ENCODE measurements around the gene UBASH3B. TPM values are rescaled to one million over a fixed set of nuclear protein-coding genes. Genes with fewer than 3 reads are reported as not detected.
"Not testable (repeated sequence)": the region's sequence is repeated elsewhere in the genome, so short reads cannot be mapped to it uniquely, and the experiment has no call there.

Gene UBASH3B
- total RNA-seq, 2 donors from 2014 or later: 7.0 to 10.6 TPM

DNA sequence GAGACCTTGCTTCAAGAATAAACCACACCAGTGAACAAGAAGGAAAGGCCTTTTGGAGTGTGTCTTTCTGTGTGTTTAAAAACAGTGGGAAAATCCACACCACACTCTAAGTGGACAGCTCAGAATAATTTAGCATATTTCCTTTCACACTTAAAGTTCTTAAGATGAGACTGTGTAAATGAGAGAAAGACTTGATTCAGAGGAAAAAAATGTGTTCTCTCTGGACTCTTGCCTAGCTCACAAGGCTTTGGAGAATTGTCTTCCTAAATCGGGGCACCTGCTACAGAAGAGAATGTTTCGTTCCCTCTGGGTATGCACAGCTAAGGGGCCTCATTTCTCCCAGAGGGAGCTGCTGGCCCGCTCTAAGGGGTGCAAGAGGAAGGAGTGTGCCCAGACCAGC lies 154.3 kb downstream of the UBASH3B start:
- no peaks in the 10 kb centered on the region for H3K27me3 Mint-ChIP-seq
- H3K27ac Mint-ChIP-seq: no peak overlapping the region
- peaks cover 35% of the 10 kb centered on the region for H3K36me3 Mint-ChIP-seq (ENCODE audit: low read depth)
- ATAC-seq (replicated peaks): no peak
- no peaks in the 10 kb centered on the region for H3K9me3 Mint-ChIP-seq
- H3K4me3 Mint-ChIP-seq: no peak overlapping the region
- peaks cover 9% of the 10 kb centered on the region for H3K4me1 Mint-ChIP-seq

DNA sequence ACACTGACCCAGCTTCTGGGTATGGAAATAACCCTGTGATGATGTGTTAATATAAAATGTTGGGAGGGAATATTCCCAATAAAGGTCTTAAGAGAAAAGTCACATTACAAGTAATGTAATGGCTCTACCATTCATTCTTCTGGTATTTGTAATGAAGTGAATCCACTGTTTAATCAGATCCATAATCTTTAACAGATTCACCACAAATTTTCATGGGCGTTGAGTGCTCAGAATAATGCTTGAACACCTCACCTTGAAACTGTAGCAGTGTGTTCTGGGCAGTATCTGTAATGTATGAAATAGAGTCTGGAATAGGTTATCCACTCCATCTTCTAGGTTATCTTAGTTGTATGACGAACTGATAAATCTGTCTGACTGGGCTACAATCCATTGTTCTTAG lies 156.2 kb downstream of the UBASH3B start:
- ATAC-seq (replicated peaks): no peak
- no peaks in the 10 kb centered on the region for H3K9me3 Mint-ChIP-seq
- no peak overlapping the region for H3K4me3 Mint-ChIP-seq
- peaks cover 28% of the 10 kb centered on the region for H3K36me3 Mint-ChIP-seq (ENCODE audit: low read depth)
- no peaks in the 10 kb centered on the region for H3K27me3 Mint-ChIP-seq
- H3K4me1 Mint-ChIP-seq: peaks cover 9% of the 10 kb centered on the region
- no peak overlapping the region for H3K27ac Mint-ChIP-seq

DNA sequence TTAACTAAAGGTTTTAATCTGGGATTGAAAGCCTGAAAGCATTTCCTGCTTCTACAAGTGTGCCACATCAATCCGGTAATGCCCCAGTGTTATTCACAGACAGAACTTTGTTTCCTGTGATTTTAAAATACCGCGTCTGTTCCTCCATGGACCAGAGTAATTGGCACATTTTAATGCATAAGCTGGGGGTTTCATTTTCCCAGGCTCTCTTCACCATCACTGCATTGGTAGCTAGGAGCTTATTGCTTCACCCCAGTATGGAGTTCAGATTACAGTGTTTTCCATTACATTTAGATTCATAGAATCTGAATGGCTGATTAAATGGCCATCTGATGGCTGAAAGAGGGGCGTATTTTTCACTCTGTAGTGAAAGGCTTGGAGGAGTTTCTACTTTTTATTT lies 157.1 kb downstream of the UBASH3B start:
- peaks cover 22% of the 10 kb centered on the region for H3K36me3 Mint-ChIP-seq (ENCODE audit: low read depth)
- no peak overlapping the region for H3K4me3 Mint-ChIP-seq
- no peaks in the 10 kb centered on the region for H3K9me3 Mint-ChIP-seq
- ATAC-seq (replicated peaks): no peak
- H3K27ac Mint-ChIP-seq: no peak overlapping the region
- no peaks in the 10 kb centered on the region for H3K27me3 Mint-ChIP-seq
- H3K4me1 Mint-ChIP-seq: peaks cover 9% of the 10 kb centered on the region

DNA sequence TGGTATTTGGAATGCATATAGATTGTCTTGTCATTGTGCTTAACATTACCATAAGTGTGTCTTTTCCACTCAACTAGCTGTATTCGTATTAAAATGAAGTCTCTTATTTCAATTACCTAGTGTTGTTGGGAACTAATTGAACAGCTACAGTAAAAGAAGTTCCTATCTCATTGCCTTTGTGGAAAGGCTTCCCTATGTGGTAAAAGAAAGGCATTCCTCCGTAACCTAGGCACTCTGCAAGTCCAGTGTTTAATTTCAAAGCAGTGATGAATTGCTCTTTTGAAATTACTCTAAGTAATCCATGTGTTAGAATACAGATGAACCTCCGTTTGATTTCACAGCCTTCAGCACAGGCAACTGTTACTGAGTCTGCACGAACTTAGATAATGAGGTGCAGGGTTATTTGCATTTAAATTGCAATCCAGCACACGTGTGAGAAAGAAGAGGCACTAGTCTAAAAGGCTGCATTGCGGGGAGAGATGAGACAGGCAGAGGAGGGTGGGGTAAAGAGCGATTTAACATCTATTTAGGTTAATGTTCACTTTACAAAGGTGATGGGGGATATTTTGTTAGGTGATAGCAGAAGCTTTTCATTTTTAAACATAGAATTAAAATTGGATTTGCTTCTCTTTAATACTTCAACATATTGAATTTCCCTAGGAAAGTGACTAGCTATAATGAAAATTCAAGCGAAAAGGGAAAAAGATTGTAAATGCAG lies 157.8 kb downstream of the UBASH3B start:
- Mint-ChIP-seq H3K36me3 (ENCODE audit: low read depth) (peaks cover 22% of the 10 kb centered on the region), H3K4me1 (peaks cover 5% of the 10 kb centered on the region), H3K27me3 (no peaks in the 10 kb centered on the region)

DNA sequence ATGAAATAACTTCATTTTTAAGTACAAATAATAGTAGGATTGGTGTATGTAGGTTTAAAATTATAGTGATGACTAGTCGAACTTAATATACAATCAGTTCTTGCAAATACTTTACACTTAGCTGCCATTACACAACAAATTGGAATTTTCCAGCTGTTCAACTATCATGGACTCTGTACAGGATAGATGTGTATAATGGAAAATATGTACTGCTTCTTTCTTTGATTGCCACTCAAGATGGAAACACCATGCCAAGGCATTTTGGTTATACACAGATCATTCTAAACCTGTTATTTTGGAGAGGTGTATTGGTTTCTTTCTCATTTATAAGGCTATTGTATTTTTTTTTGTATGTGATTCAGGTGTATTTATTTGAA lies 158.4 kb downstream of the UBASH3B start:
- H3K27me3 Mint-ChIP-seq: no peaks in the 10 kb centered on the region
- no peak overlapping the region for H3K27ac Mint-ChIP-seq
- no peak overlapping the region for H3K4me3 Mint-ChIP-seq
- no peaks in the 10 kb centered on the region for H3K4me1 Mint-ChIP-seq
- ATAC-seq (replicated peaks): no peak
- peaks cover 17% of the 10 kb centered on the region for H3K36me3 Mint-ChIP-seq (ENCODE audit: low read depth)
- H3K9me3 Mint-ChIP-seq: no peaks in the 10 kb centered on the region

More for the DNA sequence above, 157.8 kb downstream of the UBASH3B start:
- ATAC-seq (replicated peaks): no peak
- Mint-ChIP-seq H3K9me3 (no peaks in the 10 kb centered on the region), H3K4me3 (no peak overlapping the region), H3K27ac (no peak overlapping the region)

DNA sequence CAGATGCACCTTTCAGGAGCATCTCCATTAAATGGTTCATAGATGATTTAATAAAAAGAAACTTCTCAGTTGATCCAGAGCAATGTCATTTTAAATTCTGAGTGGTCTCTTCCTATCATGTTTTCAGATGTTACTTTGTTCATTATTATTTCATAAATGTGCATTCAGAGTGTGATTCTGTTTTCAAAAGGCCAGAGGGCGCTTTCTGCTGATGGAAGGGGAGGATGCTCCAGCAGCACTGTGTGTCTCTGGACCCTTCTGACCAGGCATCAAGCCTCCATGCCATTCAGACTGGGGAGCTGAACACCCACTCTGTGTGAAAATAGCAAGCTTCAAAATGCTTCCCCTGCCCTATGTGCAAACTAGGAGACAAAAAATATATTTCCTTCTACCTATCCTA lies 158.9 kb downstream of the UBASH3B start:
- ATAC-seq (replicated peaks): no peak
- H3K27ac Mint-ChIP-seq: no peak overlapping the region
- H3K9me3 Mint-ChIP-seq: peaks cover 1% of the 10 kb centered on the region
- no peak overlapping the region for H3K4me3 Mint-ChIP-seq
- no peaks in the 10 kb centered on the region for H3K27me3 Mint-ChIP-seq
- peaks cover 12% of the 10 kb centered on the region for H3K36me3 Mint-ChIP-seq (ENCODE audit: low read depth)
- no peaks in the 10 kb centered on the region for H3K4me1 Mint-ChIP-seq

DNA sequence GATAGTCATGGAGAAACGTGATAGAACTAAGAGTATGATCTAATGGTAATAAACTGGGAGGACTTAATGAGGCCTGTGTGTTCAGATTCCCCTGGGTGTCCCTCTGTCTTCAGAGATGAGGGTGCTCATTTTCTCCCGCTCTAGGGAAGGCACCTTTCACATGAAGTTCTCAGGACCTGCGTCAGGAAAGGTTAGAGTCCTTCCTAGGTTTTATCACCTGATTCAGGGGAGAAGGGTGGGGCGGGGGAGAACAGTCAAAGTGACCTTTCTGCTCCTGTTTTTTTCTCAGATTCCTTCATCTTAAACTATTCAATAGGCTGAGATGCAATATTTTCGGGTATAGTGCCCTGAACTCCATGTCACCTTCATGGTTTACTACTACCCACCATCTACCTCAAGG lies 160.4 kb downstream of the UBASH3B start:
- no peaks in the 10 kb centered on the region for H3K4me1 Mint-ChIP-seq
- H3K36me3 Mint-ChIP-seq (ENCODE audit: low read depth): no peaks in the 10 kb centered on the region
- H3K9me3 Mint-ChIP-seq: peaks cover 6% of the 10 kb centered on the region
- no peak overlapping the region for H3K27ac Mint-ChIP-seq
- no peaks in the 10 kb centered on the region for H3K27me3 Mint-ChIP-seq
- H3K4me3 Mint-ChIP-seq: no peak overlapping the region
- ATAC-seq (replicated peaks): no peak

DNA sequence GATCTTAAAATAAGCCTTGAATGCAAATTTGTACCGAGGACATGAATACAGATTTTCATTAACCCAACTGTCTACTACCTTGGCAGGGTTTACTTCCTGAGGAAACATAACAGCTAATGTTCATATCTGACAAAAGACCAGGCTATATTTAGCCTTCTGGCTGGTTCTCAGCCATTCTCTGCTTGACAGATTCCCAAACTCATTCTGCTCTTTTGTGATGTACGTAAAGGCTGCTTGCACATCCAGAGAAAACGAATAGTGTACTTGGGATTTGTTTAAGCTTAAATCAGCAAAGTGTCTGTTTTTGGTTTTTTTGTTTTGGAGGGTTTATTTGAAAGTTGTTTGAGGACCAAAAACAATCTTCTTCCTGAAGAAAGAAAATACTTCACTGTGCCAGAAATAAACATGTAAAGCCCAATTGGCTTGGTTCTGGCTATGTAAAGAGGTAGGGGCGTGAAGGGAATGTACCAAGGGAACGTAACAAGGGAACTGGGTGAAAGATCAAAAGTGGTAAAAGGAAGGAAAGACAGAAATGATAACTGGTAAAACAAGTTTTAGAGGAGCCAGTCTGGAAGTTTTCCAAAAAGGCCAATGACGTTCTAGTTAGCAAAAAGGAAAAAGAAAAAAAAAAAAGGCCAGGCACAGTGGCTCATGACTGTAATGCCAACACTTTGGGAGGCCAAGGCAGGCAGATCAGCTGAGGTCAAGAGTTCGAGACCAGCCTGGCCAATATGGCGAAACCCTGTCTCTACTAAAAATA lies 161.4 kb downstream of the UBASH3B start:
- no peak for ATAC-seq (replicated peaks)
- Mint-ChIP-seq H3K36me3 (ENCODE audit: low read depth) (no peaks in the 10 kb centered on the region), H3K27me3 (no peaks in the 10 kb centered on the region), H3K4me3 (no peak overlapping the region), H3K4me1 (no peaks in the 10 kb centered on the region), H3K27ac (no peak overlapping the region), H3K9me3 (peaks cover 6% of the 10 kb centered on the region)

DNA sequence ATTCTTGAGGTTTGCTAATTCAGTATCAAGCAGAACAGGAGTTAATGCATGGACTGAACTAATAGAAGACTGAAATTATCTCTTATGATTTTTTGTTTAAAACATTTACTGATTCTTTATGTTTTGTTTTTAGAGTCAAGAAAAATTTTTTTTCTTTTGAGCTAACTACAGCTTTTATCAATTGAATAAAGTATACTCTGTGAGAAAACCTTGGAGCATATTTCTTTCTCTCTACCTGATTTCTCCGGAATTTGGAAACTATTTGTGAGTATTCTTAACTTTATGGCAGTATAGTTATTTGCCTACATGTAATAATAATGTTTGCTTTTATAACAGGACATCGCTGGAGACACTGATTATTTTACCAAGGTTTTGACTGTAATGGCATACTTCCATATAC lies 164.6 kb downstream of the UBASH3B start:
- Mint-ChIP-seq H3K36me3 (ENCODE audit: low read depth) (no peaks in the 10 kb centered on the region), H3K4me3 (no peak overlapping the region), H3K27me3 (peaks cover 3% of the 10 kb centered on the region), H3K9me3 (peaks cover 6% of the 10 kb centered on the region), H3K27ac (no peak overlapping the region), H3K4me1 (no peaks in the 10 kb centered on the region)
- no peak for ATAC-seq (replicated peaks)

DNA sequence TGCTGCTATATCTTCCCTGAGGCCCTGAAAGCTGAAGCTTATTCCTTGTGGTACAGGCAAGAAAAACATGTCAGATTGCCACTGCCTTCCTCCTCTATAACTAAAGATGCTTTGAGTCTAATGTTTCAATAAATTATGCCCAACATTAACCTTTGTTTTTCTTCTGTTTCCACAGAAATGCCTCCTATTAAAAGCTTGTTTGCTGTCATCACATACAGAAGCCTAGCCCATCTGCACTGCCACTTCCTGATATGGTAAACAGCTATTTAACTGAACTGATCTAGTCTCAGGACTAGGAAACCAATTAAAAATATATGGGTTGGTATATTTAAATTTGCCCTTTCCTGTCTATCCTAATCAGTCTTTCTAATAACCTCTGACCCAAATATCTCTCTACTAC lies 165.6 kb downstream of the UBASH3B start:
- Mint-ChIP-seq H3K9me3 (peaks cover 6% of the 10 kb centered on the region), H3K4me3 (no peak overlapping the region), H3K27ac (no peak overlapping the region), H3K4me1 (no peaks in the 10 kb centered on the region), H3K36me3 (ENCODE audit: low read depth) (no peaks in the 10 kb centered on the region), H3K27me3 (peaks cover 12% of the 10 kb centered on the region)
- no peak for ATAC-seq (replicated peaks)

DNA sequence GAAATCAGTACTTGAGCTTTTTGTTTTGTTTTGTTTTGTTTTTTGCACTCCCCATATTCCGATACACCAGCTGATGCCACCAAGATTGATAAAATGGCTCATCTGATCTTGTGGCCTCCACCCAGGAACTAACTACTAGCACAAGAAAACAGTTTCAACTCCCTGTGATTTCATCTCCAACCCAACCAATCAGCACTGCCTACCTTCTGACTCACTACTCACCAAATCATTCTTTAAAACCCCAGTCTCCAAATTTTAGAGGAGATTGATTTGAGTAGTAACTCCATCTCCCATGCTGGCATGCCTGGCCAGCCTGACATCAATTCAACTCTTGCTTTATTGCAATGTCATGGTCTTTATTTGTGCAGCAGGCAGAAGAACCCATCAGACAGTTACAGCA lies 166.7 kb downstream of the UBASH3B start:
- ATAC-seq (replicated peaks): peak; percentile 66
- Mint-ChIP-seq H3K27ac (no peak overlapping the region), H3K4me1 (no peaks in the 10 kb centered on the region), H3K4me3 (no peak overlapping the region), H3K9me3 (peaks cover 6% of the 10 kb centered on the region), H3K36me3 (ENCODE audit: low read depth) (no peaks in the 10 kb centered on the region), H3K27me3 (peaks cover 16% of the 10 kb centered on the region)

DNA sequence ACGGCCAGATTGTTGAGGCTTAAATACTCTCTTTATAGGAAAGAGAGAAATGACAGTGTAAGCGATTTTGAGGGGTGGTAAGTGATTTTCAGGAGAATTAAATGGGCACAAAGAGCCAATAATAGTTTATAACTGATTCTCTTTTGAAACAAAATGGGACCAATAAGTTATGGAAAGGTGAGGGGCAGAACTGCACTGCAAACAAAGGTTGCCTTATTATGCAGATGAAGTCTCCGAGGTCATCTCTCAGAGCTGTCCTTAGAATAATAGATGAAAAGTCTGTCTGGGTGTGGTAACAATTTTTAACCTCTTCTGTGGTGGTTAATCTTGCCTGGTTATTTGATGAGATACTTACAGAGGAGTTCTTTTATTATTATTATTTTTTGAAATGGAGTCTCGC lies 168.0 kb downstream of the UBASH3B start:
- H3K27me3 Mint-ChIP-seq: peaks cover 16% of the 10 kb centered on the region

DNA sequence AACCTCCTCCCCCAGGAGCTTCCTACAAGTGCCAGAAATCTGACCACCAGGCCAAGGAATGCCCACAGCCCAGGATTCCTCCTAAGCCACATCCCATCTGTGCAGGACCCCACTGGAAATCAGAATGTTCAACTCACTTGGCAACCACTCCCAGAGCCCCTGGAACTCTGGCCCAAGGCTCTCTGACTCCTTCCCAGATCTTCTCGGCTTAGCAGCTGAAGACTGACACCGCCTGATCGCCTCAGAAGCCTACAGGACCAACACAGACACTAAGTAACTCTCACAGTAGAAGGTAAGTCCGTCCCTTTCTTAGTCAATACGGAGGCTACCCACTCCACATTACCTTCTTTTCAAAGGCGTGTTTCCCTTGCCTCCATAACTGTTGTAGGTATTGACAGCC lies 173.8 kb downstream of the UBASH3B start:
- H3K27ac Mint-ChIP-seq; ATAC-seq (replicated peaks); H3K9me3 Mint-ChIP-seq; H3K36me3 Mint-ChIP-seq (ENCODE audit: low read depth); H3K4me1 Mint-ChIP-seq; H3K4me3 Mint-ChIP-seq: not testable (repeated sequence)
- H3K27me3 Mint-ChIP-seq: peaks cover 16% of the 10 kb centered on the region

More for the DNA sequence above, 168.0 kb downstream of the UBASH3B start:
- Mint-ChIP-seq H3K9me3 (peaks cover 6% of the 10 kb centered on the region), H3K36me3 (ENCODE audit: low read depth) (no peaks in the 10 kb centered on the region), H3K4me3 (no peak overlapping the region), H3K4me1 (no peaks in the 10 kb centered on the region), H3K27ac (no peak overlapping the region)
- no peak for ATAC-seq (replicated peaks)

DNA sequence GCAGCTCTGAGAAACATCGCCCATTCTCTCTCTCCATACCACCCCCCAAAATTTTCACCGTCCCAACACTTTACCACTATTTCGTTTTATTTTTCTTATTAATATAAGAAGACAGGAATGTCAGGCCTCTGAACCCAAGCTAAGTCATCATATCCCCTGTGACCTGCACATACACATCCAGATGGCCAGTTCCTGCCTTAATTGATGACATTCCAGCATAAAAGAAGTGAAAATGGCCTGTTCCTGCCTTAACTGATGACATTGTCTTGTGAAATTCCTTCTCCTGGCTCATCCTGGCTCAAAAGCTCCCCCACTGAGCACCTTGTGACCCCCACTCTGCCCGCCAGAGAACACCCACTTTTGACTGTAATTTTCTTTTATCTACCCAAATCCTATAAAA lies 176.8 kb downstream of the UBASH3B start:
- not testable (repeated sequence) for H3K9me3 Mint-ChIP-seq

DNA sequence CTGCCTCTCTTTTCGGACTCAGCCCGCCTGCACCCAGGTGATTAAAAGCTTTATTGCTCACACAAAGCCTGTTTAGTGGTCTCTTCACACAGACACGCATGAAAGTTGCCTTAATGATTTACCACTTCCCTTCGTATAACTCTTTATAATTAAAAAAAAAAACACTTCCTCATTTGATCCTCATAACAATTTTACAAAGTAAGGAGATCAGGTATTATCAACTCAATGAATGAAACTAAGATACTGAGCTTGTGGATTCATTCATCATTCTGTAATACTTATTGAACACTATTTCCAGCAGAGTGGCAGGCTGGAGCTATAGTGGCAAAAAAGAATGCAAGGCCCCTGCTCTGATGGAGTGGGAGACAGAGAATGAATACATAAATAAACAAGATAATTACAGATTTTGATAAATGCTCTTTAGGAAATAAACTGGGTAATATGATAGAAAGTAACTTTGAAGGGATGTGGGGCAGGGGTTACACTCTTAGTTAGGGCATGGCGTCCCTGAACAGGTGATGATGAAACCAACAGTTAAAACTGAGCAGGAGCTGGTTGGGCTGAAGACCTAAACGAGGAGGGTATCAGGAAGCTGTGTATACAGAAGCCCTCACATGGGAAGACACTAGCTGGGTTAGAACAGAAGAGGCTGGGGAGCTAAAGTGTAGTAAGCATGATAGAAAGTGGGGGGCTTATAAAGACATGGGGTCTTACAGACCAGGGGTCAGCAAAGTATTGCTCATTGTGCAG lies 177.4 kb downstream of the UBASH3B start:
- ATAC-seq (replicated peaks): no peak
- no peaks in the 10 kb centered on the region for H3K36me3 Mint-ChIP-seq (ENCODE audit: low read depth)
- peaks cover 19% of the 10 kb centered on the region for H3K27me3 Mint-ChIP-seq
- H3K4me1 Mint-ChIP-seq: no peaks in the 10 kb centered on the region
- no peak overlapping the region for H3K4me3 Mint-ChIP-seq
- no peak overlapping the region for H3K27ac Mint-ChIP-seq
- H3K9me3 Mint-ChIP-seq: no peaks in the 10 kb centered on the region

More for the DNA sequence above, 176.8 kb downstream of the UBASH3B start:
- ATAC-seq (replicated peaks); H3K4me1 Mint-ChIP-seq; H3K4me3 Mint-ChIP-seq; H3K36me3 Mint-ChIP-seq (ENCODE audit: low read depth); H3K27ac Mint-ChIP-seq: not testable (repeated sequence)
- H3K27me3 Mint-ChIP-seq: peaks cover 14% of the 10 kb centered on the region

Measured in activated T-helper 17 cell treated with anti-CD3 and anti-CD28 coated beads, Interleukin-2, amount 50 U/mL, for 72 hours (primary cell).